ENCODE data around the gene RASAL2.

DNA sequence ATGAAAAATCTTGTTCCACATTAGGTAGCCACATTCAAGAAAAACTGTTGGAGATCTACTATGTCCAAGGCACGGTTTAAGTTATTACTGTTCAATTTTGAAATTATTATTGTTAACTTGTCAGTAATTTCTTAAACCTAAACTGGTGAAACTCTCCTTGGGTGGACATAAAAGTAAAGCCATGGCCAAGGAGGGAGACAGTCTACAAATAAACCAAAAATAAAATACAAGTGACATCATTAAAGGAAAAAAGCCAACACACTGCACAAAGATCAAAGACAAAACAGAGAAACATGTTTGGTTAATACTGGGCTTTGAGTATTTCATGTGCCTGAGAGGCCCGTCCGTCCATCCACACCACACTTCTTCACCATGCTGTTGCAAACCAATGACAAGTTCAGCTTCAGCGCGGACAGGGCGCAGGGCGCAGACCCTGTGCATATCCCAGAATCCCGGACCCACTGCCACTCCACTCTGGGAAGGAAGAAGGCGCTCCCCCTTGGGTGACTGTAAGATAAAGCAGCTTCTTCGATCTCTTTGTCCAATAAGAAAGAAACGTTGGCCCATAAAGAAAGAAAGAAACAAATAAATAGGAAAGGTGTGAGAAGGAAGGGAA lies 918 bp upstream of the RASAL2 start:
- no peak for TF ChIP-seq EZH2 (IDR thresholded peaks at IDR 0.05)
- TF ChIP-seq POLR2AphosphoS5 (IDR thresholded peaks at IDR 0.05; ENCODE audit: borderline replicate concordance, low read depth, low read length): no peak
